Cardiac muscle cell (in vitro differentiated cells and primary cell): ENCODE data around the gene NFIC. TPM values are rescaled to one million over a fixed set of nuclear protein-coding genes. Genes with fewer than 3 reads are reported as not detected.

Source experiments
- DNase-seq, 2 donors: peaks; one replicate each; pipeline versions ENCODE4 v3.0.0 to v3.0.0-alpha.2; 2010 to 2017; ENCODE audit warnings: low read depth in 1 of 2, low spot score in 1 of 2
- H3K27ac ChIP-seq: fragments of 200-600 bp; sonication (generic); 2 replicates; pipeline ENCODE4 v1.5.1; 2016
- H3K27me3 ChIP-seq: fragments of 200-600 bp; sonication (generic); 2 replicates; pipeline ENCODE4 v1.6.0; 2016; ENCODE audit warnings: control low read depth
- H3K36me3 ChIP-seq: fragments of 200-600 bp; sonication (generic); 2 replicates; pipeline ENCODE4 v1.5.1; 2016; ENCODE audit warnings: control low read depth
- H3K4me1 ChIP-seq: fragments of 200-600 bp; sonication (generic); 2 replicates; pipeline ENCODE4 v1.8.1; 2017; ENCODE audit warnings: low read depth, mild to moderate bottlenecking, mixed run types
- H3K4me3 ChIP-seq: fragments of 200-600 bp; sonication (generic); 2 replicates; pipeline ENCODE4 v1.5.1; 2016; ENCODE audit warnings: mild to moderate bottlenecking
- H3K9me3 ChIP-seq: fragments of 200-600 bp; sonication (generic); 2 replicates; pipeline ENCODE4 v1.5.1; 2017; ENCODE audit warnings: low read depth, mild to moderate bottlenecking, control low read depth
- CTCF ChIP-seq: IDR thresholded peaks from 2 replicates; pipeline ENCODE4 v1.5.1; 2012; ENCODE audit warnings: low read depth, mild to moderate bottlenecking, low read length
- polyA plus RNA-seq: library from polyadenylated mRNA; unstranded; fragments of >200 nt; fragmentation: Nextera tagmentation; extraction: Ambion mirVana; gene quantifications from 2 replicates; pipeline ENCODE4 v1.2.1, GENCODE V29; 2016
- total RNA-seq: library from RNA; depleted of rRNA; stranded (reverse); fragments of >200 nt; gene quantifications from 2 replicates; pipeline ENCODE4 v1.2.3, GENCODE V29; 2016

Gene NFIC
- total and polyA plus RNA-seq, 2 experiments from 2014 or later, result 32.7 to 46.1 TPM

GRCh38 chr19:3497757-3498520 lies 131.6 kb downstream of the NFIC start:
- no peak overlapping the region for H3K4me3 ChIP-seq
- no peak for TF ChIP-seq CTCF
- peaks cover 4% of the 10 kb centered on the region for H3K4me1 ChIP-seq
- no peaks in the 10 kb centered on the region for H3K9me3 ChIP-seq
- no peaks in the 10 kb centered on the region for H3K27me3 ChIP-seq
- no peak for DNase-seq
- no peak overlapping the region for H3K27ac ChIP-seq
- peaks cover 8% of the 10 kb centered on the region for H3K36me3 ChIP-seq

GRCh38 chr19:3499738-3500428 lies 133.5 kb downstream of the NFIC start:
- H3K36me3 ChIP-seq, result peaks cover 5% of the 10 kb centered on the region
- no peak for DNase-seq
- peak overlapping the region; percentile 83 for H3K4me3 ChIP-seq
- peak overlapping the region; percentile 96 for H3K27ac ChIP-seq
- TF ChIP-seq CTCF, result no peak
- H3K27me3 ChIP-seq, result no peaks in the 10 kb centered on the region
- H3K4me1 ChIP-seq, result peaks cover 4% of the 10 kb centered on the region
- no peaks in the 10 kb centered on the region for H3K9me3 ChIP-seq

GRCh38 chr19:3500429-3501101 lies 134.2 kb downstream of the NFIC start, which contains the start of gene DOHH:
Gene DOHH (minus strand): TSS chr19:3500674. CDS start chr19:3496814, 3,860 bp downstream.
- Histone ChIP-seq H3K27me3 (no peaks in the 10 kb centered on the region), H3K4me3 (peak within 1 kb of the TSS; percentile 83), H3K4me1 (peaks cover 4% of the 10 kb centered on the region), H3K9me3 (no peaks in the 10 kb centered on the region), H3K36me3 (peaks cover 1% of the 10 kb centered on the region), H3K27ac (peak within 1 kb of the TSS; percentile 96)
- no peak for TF ChIP-seq CTCF
- DNase-seq, result peak; percentile 96 to 98

GRCh38 chr19:3501780-3502179 lies 135.4 kb downstream of the NFIC start:
- no peak for DNase-seq
- H3K27ac ChIP-seq, result no peak overlapping the region
- H3K27me3 ChIP-seq, result no peaks in the 10 kb centered on the region
- no peak overlapping the region for H3K4me3 ChIP-seq
- peaks cover 4% of the 10 kb centered on the region for H3K4me1 ChIP-seq
- H3K9me3 ChIP-seq, result no peaks in the 10 kb centered on the region
- TF ChIP-seq CTCF, result no peak
- H3K36me3 ChIP-seq, result no peaks in the 10 kb centered on the region

GRCh38 chr19:3503036-3503572 lies 136.7 kb downstream of the NFIC start:
- Histone ChIP-seq H3K4me3 (no peak overlapping the region), H3K27ac (no peak overlapping the region), H3K9me3 (no peaks in the 10 kb centered on the region), H3K4me1 (peaks cover 4% of the 10 kb centered on the region), H3K27me3 (no peaks in the 10 kb centered on the region), H3K36me3 (no peaks in the 10 kb centered on the region)
- peak in 1 of 2 donors; percentile 51 for DNase-seq
- TF ChIP-seq CTCF, result no peak
